Stimulated activated CD8-positive, alpha-beta memory T cell treated with anti-CD3 and anti-CD28 coated beads, Interleukin-2, amount 100 ng/mL, for 48 hours (primary cell): Measurements from ENCODE around the gene COL18A1.

Experiments used
- DNase-seq, 2 donors: peaks; one replicate each; pipeline ENCODE4 v3.0.0-alpha.2; 2020; ENCODE audit warnings: low read depth in 2 of 2

COL18A1 gene

GRCh38 chr21:45383111-45383614 lies 21.8 kb upstream of the COL18A1 start:
- DNase-seq = no peak

- DNase-seq = no peak
These were observed 21.3 kb upstream of the COL18A1 start for GRCh38 chr21:45383615-45384201.

DNA sequence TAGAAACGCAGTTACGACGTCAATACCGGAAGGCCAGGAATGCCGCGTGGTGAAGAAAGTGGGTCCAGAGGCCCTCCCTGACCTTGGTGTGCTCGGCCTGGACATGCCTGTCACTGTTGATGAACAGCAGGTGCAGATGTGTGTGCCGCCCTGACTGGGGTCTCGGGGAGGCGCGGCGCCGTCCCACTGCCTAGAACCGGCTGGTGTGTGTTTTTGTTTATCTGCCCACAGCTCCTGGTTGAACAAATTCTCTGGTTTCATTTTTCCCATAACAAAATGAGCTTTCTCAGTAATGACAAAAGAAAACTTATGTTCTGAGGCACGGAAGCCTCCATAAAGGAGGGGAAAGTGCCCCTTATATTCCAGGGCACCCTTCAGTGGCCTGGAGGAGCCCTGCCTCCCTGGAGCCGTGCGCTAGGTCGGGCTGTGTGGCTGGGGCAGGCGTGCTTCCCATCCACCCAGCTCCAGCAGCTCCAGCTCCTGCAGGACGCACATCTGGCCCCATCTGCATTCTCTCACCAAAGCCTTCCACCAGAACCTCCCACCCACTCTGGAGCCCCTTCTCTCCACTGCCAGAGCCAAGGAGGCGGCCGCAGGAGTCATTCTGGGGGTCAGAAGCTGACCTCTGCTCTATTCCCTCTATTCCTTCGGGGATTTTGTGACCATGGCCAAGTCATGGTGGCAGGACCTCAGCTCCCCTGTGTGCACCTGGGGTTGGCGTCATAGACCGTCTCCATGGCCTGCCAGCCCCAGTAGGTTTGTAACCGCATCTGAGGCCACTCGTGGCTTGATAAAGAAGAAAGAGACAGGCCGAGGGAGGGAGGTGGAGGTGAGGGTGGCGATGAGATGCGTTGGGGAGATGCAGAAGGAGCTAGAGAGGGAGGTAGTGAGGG lies 20.1 kb upstream of the COL18A1 start:
- no peak for DNase-seq

DNA sequence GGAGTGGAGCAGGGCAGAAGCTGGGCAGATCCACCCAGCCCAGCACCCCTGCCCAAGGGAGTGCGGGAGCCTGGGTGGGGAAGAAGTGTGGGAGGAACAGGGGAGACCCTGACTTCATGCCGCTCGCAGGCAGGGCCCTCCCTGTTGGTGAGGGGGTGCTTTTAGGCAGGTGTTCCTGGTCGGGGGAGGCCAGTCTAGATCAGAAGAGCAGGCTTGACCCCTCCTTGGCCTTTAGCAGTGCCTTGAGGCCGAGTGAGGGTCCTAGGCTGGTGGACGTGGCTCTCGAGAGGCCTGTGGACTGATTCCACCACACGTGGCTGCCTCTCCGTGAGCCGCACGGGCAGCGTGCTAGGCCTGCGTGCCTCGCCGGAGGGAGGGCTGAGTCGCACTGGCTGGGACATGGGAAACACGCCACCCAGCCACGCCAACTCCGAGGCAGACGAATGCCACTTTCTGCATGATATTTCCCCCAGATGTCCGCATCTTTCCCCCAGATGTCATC lies 19.4 kb upstream of the COL18A1 start:
- DNase-seq = no peak

- no peak for DNase-seq
These were observed 18.6 kb upstream of the COL18A1 start for GRCh38 chr21:45386336-45386727.

- no peak for DNase-seq
These were observed 18.1 kb upstream of the COL18A1 start for GRCh38 chr21:45386728-45387371.

DNA sequence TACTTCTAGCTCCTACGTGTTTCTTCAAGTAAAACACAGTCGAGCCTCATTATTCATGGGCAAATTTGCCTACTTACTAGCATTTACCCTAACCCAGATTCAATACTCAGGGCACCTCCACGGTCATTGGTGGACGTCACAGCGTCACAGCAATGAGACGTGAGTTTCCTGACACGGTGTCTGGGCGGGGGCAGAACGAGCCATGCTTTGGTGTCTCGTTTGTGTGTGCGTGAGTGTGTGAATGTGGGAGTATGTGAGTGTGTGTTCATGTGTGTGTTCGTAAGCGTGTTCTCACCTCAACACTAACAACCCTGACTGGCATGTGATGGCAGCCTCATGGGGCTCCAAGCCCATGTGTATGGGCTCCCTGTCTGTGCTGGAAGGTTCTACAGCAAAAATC lies 17.5 kb upstream of the COL18A1 start:
- no peak for DNase-seq

- no peak for DNase-seq
These were observed 16.9 kb upstream of the COL18A1 start for GRCh38 chr21:45388011-45388521.

DNA sequence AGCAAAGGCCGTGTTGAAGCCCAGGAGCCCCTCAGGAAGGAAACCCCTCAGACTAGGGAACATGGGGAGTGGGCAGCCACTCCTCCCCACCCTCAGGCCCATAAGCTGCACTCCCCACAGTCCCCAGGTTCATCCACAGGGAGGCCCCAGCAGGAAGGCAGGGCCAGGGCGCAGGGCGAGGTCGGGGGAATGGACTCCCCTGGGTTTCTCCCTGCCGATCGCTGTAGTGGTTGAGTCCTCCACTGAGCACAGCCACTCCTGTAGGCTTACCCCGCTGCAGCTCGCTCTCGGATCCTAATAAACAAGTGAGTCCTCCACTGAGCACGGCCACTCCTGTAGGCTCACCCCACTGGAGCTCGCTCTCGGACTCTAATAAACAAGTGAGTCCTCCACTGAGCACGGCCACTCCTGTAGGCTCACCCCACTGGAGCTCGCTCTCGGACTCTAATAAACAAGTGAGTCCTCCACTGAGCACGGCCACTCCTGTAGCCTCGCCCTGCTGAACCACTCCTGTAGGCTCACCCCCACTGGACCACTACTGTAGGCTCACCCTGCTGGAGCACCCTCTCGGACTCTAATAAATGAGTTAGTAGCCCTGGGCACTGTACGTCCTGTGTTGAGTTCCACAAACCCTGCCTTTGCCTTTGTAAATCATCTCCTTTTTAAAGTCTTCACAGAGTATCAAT lies 16.2 kb upstream of the COL18A1 start:
- no peak for DNase-seq

GRCh38 chr21:45390121-45390751 lies 14.7 kb upstream of the COL18A1 start:
- no peak for DNase-seq

GRCh38 chr21:45390831-45391742 lies 13.9 kb upstream of the COL18A1 start:
- DNase-seq = no peak

DNA sequence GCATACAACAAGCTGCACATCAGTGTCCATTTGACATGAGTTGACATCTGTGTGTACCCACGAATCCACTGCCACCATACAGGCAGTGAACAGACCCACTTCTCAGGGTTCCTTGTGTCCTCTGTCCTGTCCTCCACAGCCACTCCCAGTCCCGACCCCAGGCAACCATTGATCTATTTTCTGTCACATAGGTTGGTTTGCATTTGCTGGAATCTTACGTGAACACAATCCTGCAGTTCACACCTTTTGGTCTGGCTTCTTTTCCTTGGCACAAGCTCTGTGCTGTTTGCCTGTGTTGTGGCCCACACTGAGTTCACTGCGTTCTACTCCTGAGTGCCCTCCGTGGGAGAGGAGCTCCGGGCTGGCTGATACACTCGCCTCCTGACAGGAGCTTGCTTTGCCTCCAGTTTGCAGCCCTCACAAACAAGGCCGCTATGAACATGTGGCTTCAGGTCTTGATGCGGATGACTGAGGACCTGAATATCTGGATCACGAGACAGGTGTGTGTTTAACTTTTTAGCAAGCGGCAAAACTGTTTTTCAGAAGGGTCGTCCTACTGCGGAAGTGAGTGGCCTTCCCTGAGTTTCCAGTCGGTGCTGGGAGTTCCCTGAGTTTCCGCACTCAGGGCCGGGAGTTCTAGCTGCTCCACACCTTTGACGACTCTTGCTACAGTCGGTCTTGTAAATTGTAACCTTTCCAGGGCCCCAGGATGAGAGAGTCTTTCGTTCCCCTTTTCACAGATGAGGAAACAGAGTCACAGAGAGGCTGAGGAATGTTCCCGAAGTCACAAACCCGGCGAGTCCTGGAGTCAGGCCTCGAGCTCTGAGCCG lies 13.0 kb upstream of the COL18A1 start:
- no peak for DNase-seq

DNA sequence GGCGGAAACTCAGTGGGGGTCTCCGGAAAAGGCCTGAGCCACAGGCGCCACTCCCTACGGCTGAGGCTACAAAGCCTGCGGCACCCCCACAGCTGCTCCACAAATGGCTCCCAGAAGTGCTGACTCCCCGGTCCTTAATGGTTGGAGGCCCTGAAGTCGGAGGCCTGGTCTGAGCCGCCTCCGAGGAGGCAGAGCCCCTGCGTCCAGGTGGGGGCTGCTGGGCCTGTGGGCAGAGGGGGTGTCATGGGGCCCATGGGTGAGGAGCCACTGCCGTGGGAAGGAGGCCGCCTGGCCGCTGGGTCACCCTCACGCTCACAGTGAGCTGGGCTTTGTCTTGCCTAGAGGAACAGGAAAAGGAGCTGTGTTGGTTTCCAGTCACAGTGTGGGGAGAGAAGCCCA lies 12.4 kb upstream of the COL18A1 start:
- DNase-seq = no peak

GRCh38 chr21:45393021-45393420 lies 11.9 kb upstream of the COL18A1 start:
- DNase-seq = no peak

GRCh38 chr21:45393833-45394638 lies 10.9 kb upstream of the COL18A1 start:
- no peak for DNase-seq

DNA sequence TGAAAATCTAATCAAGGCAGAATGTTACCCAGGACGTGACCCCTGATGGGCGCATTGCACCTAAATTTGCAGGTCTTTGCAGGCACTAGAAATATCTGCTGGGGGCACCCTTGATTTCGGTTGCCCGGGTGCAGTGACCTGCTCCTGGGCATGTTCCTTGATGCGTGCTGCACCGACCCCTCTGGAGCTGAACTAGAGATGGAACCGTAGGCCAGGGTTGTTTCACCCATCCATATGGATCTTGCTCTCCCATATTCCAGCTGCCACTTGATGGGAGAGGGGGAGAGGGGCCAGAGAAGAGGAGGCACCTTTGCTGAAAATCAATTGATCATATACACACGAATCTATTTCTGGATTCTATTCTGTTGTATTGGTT lies 8.4 kb upstream of the COL18A1 start:
- DNase-seq = no peak

GRCh38 chr21:45397381-45397780 lies 7.6 kb upstream of the COL18A1 start:
- DNase-seq = no peak

- no peak for DNase-seq
These were observed 3.9 kb upstream of the COL18A1 start for GRCh38 chr21:45401054-45401518.
